ENCODE measurements around the gene B4GAT1.

The B4GAT1 gene

DNA sequence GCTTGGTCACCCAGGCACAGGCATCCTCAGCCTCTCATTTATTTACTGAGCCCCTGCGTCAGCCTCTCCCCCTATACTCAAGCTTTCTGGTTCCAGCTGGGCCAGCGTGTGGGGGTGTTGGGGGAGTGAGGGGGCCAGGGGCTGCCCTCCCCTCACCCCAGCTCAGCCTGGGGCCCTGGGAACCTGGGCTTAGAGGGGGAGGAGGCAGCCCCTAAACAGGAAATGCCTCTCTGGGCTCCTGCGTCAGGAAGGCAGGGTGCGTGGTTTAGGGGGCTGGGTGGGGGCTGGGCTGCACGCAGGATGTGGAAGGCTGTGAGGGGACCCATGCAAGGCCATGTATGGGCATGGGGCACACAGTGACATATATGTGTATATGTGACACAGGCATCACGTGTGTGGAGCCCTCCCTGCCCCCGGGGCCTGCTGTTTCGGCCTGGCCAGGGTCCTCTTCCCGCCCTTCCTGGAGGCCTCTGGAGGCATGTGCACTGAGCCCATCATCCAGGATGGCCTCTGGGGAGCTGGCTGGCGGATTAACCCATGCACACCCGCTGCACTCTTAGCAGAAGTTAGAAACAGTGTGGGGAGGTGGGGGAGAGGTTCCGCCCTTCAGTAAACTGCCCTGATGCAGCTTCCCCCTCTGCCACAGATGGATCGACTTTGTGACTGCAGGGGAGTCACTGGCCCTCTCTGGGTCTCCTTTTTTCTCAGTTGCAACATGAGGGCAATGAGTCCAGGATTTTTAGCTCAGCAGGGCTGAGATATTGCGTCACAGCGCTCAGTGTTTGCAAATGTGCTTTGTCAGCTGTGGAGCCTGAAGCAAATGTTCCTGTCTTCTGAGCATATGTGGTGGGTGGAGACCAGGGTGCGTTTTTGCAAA lies 29.5 kb downstream of the B4GAT1 start:
- Histone ChIP-seq H3K9me3 (ENCODE audit: insufficient read depth, low read depth, low read length) (no peaks in the 10 kb centered on the region), H3K4me2 (ENCODE audit: low read depth, low read length, poor library complexity, severe bottlenecking) (peak overlapping the region; percentile 69), H4K20me1 (ENCODE audit: insufficient read depth, low read length, poor library complexity, severe bottlenecking) (no peaks in the 10 kb centered on the region), H3K79me2 (ENCODE audit: insufficient read depth, low read length) (no peaks in the 10 kb centered on the region), H2AFZ (ENCODE audit: low read length) (peak overlapping the region; percentile 18; the same call in 1 of the 2 replicates), H3K27me3 (ENCODE audit: insufficient read depth, low read length, poor library complexity, severe bottlenecking) (no peaks in the 10 kb centered on the region), H3K9ac (ENCODE audit: low read depth, low read length, poor library complexity, severe bottlenecking) (peak overlapping the region; percentile 66), H3K9me2 (replicated peaks; ENCODE audit: low read depth, low read length) (no peaks in the 10 kb centered on the region), H3F3A (ENCODE audit: low read depth) (no peaks in the 10 kb centered on the region), H3K4me1 (ENCODE audit: insufficient read depth, low read length, poor library complexity, severe bottlenecking) (peaks cover 42% of the 10 kb centered on the region), H3K36me3 (ENCODE audit: insufficient read depth, low read length) (no peaks in the 10 kb centered on the region), H3K4me3 (ENCODE audit: low read length, poor library complexity, severe bottlenecking) (peak overlapping the region; percentile 58)
- TF ChIP-seq, protein P1, sequence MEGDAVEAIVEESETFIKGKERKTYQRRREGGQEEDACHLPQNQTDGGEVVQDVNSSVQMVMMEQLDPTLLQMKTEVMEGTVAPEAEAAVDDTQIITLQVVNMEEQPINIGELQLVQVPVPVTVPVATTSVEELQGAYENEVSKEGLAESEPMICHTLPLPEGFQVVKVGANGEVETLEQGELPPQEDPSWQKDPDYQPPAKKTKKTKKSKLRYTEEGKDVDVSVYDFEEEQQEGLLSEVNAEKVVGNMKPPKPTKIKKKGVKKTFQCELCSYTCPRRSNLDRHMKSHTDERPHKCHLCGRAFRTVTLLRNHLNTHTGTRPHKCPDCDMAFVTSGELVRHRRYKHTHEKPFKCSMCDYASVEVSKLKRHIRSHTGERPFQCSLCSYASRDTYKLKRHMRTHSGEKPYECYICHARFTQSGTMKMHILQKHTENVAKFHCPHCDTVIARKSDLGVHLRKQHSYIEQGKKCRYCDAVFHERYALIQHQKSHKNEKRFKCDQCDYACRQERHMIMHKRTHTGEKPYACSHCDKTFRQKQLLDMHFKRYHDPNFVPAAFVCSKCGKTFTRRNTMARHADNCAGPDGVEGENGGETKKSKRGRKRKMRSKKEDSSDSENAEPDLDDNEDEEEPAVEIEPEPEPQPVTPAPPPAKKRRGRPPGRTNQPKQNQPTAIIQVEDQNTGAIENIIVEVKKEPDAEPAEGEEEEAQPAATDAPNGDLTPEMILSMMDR (conservative IDR thresholded peaks at IDR 0.05; ENCODE audit: low read length) = no peak

DNA sequence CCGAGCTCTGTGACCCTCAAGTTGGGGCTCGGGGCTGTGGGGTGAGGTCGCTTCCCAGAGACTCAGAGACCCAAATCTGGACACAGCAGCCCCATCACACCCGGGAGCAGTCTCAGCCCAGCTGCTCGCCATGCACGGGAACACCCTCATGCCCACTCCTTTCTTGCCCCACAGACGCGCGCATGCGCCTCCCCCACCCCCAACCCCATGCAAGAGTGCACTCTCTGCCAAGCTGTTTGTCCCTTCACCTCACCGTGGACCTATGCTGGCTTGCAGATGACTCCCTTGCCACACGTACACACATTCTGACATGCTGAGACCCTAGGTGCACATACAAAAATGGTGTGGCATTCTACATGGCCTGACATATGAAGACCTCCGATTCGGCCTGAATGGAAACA lies 30.1 kb downstream of the B4GAT1 start:
- Histone ChIP-seq H3K79me2 (ENCODE audit: insufficient read depth, low read length) (no peaks in the 10 kb centered on the region), H3K9me2 (replicated peaks; ENCODE audit: low read depth, low read length) (no peaks in the 10 kb centered on the region), H4K20me1 (ENCODE audit: insufficient read depth, low read length, poor library complexity, severe bottlenecking) (no peaks in the 10 kb centered on the region), H3K9ac (ENCODE audit: low read depth, low read length, poor library complexity, severe bottlenecking) (peak overlapping the region; percentile 66), H3K27me3 (ENCODE audit: insufficient read depth, low read length, poor library complexity, severe bottlenecking) (no peaks in the 10 kb centered on the region), H3K36me3 (ENCODE audit: insufficient read depth, low read length) (no peaks in the 10 kb centered on the region), H3F3A (ENCODE audit: low read depth) (no peaks in the 10 kb centered on the region), H3K9me3 (ENCODE audit: insufficient read depth, low read depth, low read length) (no peaks in the 10 kb centered on the region), H3K4me3 (ENCODE audit: low read length, poor library complexity, severe bottlenecking) (peak overlapping the region; percentile 58), H2AFZ (ENCODE audit: low read length) (0 out of 2 replicates have a peak overlapping the region, but pooled peaks have one; percentile 18), H3K4me1 (ENCODE audit: insufficient read depth, low read length, poor library complexity, severe bottlenecking) (peaks cover 43% of the 10 kb centered on the region), H3K4me2 (ENCODE audit: low read depth, low read length, poor library complexity, severe bottlenecking) (peak overlapping the region; percentile 69)
- TF ChIP-seq, protein P1 (conservative IDR thresholded peaks at IDR 0.05; ENCODE audit: low read length) = no peak
- TF ChIP-seq EZH2phosphoT487 (IDR thresholded peaks at IDR 0.05; ENCODE audit: borderline replicate concordance) = no peak

DNA sequence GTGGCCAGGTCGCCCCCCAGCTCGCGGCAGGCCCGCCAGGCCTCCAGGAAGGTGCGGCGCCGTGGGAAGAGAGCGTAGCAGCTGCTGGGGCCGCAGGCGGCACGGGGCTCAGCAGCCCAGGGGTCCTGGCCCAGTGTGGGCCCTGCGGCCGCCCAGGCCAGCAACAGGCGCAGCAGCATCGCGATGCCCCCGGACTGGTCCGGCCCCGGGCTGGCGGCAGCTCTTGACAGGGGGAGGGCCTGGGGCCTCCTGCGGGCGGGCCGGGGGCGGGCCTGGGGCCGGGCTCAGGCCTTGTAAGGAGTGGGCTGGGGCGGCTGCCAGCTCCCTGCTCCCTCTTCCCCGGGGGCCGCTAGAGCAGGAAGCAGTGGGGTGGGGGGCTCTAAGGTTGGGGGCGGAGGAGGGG lies 30.6 kb downstream of the B4GAT1 start, which contains the start of gene CD248:
Gene CD248, minus strand, starts transcription at position 196 of the 403 bp plus-strand sequence. Its CDS starts 17 bp downstream, at position 179.
- Histone ChIP-seq H3F3A (ENCODE audit: low read depth) (no peaks in the 10 kb centered on the region), H3K4me3 (ENCODE audit: low read length, poor library complexity, severe bottlenecking) (peak within 1 kb of the TSS; percentile 58), H3K9me2 (replicated peaks; ENCODE audit: low read depth, low read length) (no peaks in the 10 kb centered on the region), H3K36me3 (ENCODE audit: insufficient read depth, low read length) (no peaks in the 10 kb centered on the region), H2AFZ (ENCODE audit: low read length) (0 out of 2 replicates have a peak within 1 kb of the TSS, but pooled peaks have one; percentile 18), H3K4me2 (ENCODE audit: low read depth, low read length, poor library complexity, severe bottlenecking) (peak within 1 kb of the TSS; percentile 69), H3K9ac (ENCODE audit: low read depth, low read length, poor library complexity, severe bottlenecking) (peak within 1 kb of the TSS; percentile 66), H4K20me1 (ENCODE audit: insufficient read depth, low read length, poor library complexity, severe bottlenecking) (no peaks in the 10 kb centered on the region), H3K4me1 (ENCODE audit: insufficient read depth, low read length, poor library complexity, severe bottlenecking) (peaks cover 43% of the 10 kb centered on the region), H3K79me2 (ENCODE audit: insufficient read depth, low read length) (no peaks in the 10 kb centered on the region), H3K9me3 (ENCODE audit: insufficient read depth, low read depth, low read length) (no peaks in the 10 kb centered on the region), H3K27me3 (ENCODE audit: insufficient read depth, low read length, poor library complexity, severe bottlenecking) (no peaks in the 10 kb centered on the region)
- no peak for TF ChIP-seq EZH2phosphoT487 (IDR thresholded peaks at IDR 0.05; ENCODE audit: borderline replicate concordance)
- TF ChIP-seq, protein P1 (conservative IDR thresholded peaks at IDR 0.05; ENCODE audit: low read length) = no peak
